ENCODE results near the gene VPS41.
A peak's percentile ranks its signal among the peaks of the same experiment; 100 is the strongest.
"Not testable (repeated sequence)": the region's sequence is repeated elsewhere in the genome, so short reads cannot be mapped to it uniquely, and the experiment has no call there.

The VPS41 gene

GRCh38 chr7:38854947-38855346 is 54.0 kb downstream of the VPS41 start:
- DNase-seq (ENCODE audit: low spot score), result not testable (repeated sequence)

GRCh38 chr7:38851321-38851720 is 57.7 kb downstream of the VPS41 start:
- no peak for DNase-seq (ENCODE audit: low spot score)

GRCh38 chr7:38846280-38846679 is 62.7 kb downstream of the VPS41 start:
- DNase-seq (ENCODE audit: low spot score), result peak; percentile 49

- no peak for DNase-seq (ENCODE audit: low spot score)
Measured at GRCh38 chr7:38844952-38845563, 63.9 kb downstream of the VPS41 start.

- DNase-seq (ENCODE audit: low spot score), result no peak
Measured at GRCh38 chr7:38842746-38843145, 66.2 kb downstream of the VPS41 start.

GRCh38 chr7:38840736-38841460 is 68.1 kb downstream of the VPS41 start:
- no peak for DNase-seq (ENCODE audit: low spot score)

- no peak for DNase-seq (ENCODE audit: low spot score)
Measured at GRCh38 chr7:38839851-38840250, 69.1 kb downstream of the VPS41 start.

- no peak for DNase-seq (ENCODE audit: low spot score)
Measured at GRCh38 chr7:38838725-38839385, 70.1 kb downstream of the VPS41 start.

GRCh38 chr7:38834357-38834756 is 74.6 kb downstream of the VPS41 start:
- DNase-seq (ENCODE audit: low spot score), result no peak

GRCh38 chr7:38833329-38833728 is 75.7 kb downstream of the VPS41 start:
- DNase-seq (ENCODE audit: low spot score), result no peak

GRCh38 chr7:38831259-38831996 is 77.6 kb downstream of the VPS41 start:
- DNase-seq (ENCODE audit: low spot score), result no peak

- DNase-seq (ENCODE audit: low spot score), result no peak
Measured at GRCh38 chr7:38830826-38831225, 78.2 kb downstream of the VPS41 start.

- no peak for DNase-seq (ENCODE audit: low spot score)
Measured at GRCh38 chr7:38829488-38830165, 79.4 kb downstream of the VPS41 start.

GRCh38 chr7:38828026-38828425 is 81.0 kb downstream of the VPS41 start:
- no peak for DNase-seq (ENCODE audit: low spot score)

GRCh38 chr7:38825721-38826440 is 83.1 kb downstream of the VPS41 start:
- DNase-seq (ENCODE audit: low spot score), result no peak

- DNase-seq (ENCODE audit: low spot score), result no peak
Measured at GRCh38 chr7:38824948-38825347, 84.0 kb downstream of the VPS41 start.

- no peak for DNase-seq (ENCODE audit: low spot score)
Measured at GRCh38 chr7:38822549-38822948, 86.4 kb downstream of the VPS41 start.

- no peak for DNase-seq (ENCODE audit: low spot score)
Measured at GRCh38 chr7:38820571-38820970, 88.4 kb downstream of the VPS41 start.

GRCh38 chr7:38819463-38819862 is 89.5 kb downstream of the VPS41 start:
- DNase-seq (ENCODE audit: low spot score), result no peak

- DNase-seq (ENCODE audit: low spot score), result no peak
Measured at GRCh38 chr7:38817526-38817925, 91.5 kb downstream of the VPS41 start.

- no peak for DNase-seq (ENCODE audit: low spot score)
Measured at GRCh38 chr7:38813768-38814167, 95.2 kb downstream of the VPS41 start.
